GM21717 (cell line): ENCODE data around the gene SOD1.

Experiments used
- ATAC-seq: cut with Tn5 transposase; IDR thresholded peaks from one replicate; pipeline ENCODE4 v1.9.1; 2021; ENCODE audit warnings: mild to moderate bottlenecking, moderate library complexity; ENCODE audit not compliant: unreplicated experiment

Gene SOD1

GRCh38 chr21:31678478-31678877 is 19.0 kb downstream of the SOD1 start:
- ATAC-seq, result no peak

- no peak for ATAC-seq
Measured at GRCh38 chr21:31682620-31683019, 23.1 kb downstream of the SOD1 start.

DNA sequence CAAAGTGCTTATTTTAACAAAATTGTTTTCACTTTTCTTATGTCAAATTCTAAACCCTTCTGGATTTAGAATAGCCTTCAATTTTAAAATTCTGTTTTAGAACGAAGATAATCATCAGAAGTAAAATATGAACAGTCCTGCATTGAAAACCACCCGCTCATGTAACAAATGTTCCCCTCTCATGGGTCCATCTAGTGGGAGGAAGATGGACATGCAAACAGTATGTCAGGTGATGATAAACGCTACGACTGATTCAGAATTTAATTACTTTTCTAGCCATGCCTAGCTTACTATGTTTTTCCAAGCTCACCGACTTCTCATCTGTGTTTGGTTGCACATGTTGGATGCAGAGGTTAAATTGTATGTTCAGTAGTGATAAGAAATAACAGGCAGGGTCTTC is 23.5 kb downstream of the SOD1 start:
- no peak for ATAC-seq

- ATAC-seq, result no peak
Measured at GRCh38 chr21:31684918-31685317, 25.4 kb downstream of the SOD1 start.

DNA sequence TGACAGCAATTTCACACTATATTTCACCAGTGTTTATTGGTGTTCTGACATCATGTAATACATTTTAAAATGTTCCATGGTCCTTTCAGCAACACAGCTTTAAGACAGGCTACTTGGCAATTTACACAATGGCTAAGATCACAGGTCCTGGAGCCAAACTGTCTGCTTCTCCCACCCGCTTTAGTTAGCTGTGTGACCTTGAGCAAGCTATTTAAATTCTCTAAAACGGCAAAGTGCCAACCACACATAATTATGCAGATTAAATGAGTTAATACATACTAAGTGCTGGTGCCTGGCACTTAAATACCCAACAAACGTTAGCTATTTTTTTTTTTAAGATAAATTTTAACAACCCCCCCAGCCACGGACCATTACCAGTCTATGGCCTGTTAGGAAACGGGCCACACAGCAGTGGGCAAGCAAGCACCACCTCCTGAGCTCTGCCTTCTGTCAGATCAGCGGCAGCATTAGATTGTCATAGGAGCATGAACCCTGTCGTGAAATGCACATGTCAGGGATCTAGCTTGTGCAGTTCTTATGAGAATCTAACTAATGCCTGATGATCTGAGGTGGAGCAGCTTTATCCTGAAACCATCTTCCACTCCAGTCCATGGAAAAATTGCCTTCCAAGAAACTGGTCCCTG is 26.9 kb downstream of the SOD1 start:
- no peak for ATAC-seq

- ATAC-seq, result no peak
Measured at GRCh38 chr21:31687108-31687507, 27.6 kb downstream of the SOD1 start.

DNA sequence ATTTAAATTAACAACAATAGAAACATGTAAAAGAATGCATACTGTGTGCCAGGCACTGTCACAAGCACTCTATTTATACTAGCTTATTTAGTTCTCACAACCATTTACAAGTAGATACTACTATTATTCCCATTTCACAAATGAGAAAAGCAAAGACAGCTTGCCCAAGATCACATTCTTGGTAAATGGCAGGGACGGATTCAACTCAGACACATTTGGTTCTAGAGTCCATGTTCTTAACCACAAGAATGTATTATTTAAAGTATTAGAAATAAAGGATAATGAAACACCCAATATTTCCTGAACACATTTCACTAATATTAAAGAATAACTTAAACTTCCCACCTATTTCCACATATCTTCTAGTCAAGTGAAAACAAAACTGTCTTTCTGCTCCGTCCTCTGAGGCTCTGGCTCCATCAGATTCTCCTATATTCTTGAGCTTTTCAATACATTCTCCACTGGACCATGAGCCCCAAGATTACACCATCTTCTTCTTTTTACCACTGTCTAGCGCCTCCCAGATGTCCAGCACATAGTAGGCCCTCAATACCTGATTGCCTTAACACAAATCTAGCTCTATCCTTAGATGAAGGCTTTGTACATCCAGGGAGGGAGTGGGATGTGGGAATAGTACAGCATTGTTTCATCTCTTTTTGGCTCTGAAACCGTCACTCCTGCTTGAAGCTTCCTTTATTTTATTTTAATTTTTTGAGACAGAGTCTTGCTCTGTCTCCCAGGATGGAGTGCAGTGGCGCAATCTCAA is 29.3 kb downstream of the SOD1 start:
- no peak for ATAC-seq

DNA sequence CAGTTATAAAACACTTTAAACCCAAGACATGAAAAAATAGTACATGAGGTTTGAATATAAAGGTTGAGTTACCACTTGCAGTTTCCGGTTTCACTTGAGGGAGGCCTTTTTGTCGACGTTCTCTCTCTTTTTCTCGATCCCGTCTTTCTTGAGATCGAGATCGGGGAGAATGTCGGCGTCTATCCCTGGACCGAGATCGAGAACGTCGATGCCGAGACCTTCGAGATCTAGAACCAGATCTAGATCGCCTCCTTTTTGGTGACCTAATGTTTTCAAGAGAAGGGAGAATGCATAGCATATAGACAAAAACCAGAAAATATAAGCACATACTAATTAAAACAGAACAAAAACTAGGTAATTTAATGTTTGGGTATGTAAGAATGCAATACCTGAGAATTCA is 33.7 kb downstream of the SOD1 start:
- no peak for ATAC-seq

DNA sequence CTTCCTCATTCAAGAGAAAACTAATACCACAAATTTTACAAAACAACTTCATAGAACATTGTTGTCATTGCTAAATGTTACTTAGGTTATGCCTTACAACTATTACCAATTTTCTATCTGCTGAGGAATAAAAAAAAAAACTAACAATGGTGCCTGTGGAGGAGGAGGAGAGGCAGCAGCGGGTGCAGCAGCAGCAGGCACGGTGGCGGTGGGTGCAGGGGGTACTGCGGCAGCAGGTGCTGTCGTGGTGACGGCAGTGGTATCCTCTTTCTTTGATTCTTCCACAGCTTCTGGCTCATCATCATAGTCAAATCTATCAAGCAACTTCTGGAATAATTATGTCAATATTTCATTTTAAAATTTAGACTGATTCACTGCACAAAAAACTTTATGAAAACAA is 36.9 kb downstream of the SOD1 start:
- ATAC-seq, result no peak

- no peak for ATAC-seq
Measured at GRCh38 chr21:31698461-31698860, 39.0 kb downstream of the SOD1 start.

GRCh38 chr21:31700040-31700439 is 40.5 kb downstream of the SOD1 start:
- no peak for ATAC-seq

DNA sequence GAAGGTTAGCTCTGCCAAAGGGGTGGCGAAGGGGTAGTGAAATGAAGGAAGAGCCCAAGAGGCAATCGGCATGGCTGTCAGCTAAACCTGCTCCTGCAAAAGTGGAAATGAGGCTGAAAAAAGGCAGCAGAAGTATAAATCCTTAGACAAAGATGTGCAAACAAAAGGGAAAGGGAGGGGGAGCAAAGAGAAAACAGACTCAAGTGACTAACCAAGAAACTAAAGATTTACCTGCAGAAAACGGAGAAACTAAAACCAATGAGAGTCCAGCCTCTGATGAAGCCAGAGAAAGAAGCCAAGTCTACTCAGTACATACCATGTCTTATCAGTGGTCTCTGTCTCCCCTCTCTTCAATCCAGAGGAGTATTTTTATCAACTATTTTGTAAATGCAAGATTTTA is 47.1 kb downstream of the SOD1 start:
- ATAC-seq, result no peak

DNA sequence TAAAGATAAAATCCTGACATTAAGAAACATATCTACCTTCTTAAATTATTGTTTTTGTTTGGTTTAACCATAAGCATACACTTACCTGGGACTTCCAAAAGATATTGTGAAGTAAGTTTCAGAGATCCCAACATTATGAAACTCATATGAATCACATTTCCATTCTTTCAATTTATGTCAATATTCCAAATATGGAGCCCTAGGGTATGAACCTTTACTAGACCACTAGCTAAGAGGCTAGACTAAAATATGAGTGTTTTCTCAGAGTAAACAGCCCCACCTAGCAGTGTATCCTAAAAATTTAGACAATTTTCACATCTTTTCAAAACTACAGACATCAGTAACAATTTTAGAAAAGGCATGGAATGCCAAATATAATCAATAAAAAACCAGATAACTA is 48.0 kb downstream of the SOD1 start:
- no peak for ATAC-seq

DNA sequence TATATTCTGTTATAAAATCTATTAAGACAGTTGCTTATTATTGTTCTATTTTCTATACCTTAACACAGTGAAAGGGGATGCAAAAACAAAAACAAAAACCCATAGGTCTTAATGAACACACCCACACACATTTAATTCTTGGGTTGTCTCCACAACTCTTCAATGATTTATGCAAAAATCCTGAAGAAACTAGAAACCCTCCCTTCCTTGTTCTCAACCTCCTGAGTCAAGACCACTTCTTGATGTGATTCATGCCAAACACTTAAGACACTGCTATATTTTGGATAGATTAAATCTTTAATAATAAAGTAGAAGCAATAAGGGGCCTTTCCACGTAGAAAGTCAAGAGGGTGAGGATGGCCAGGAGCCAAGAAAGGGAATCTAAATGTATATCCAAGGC is 49.0 kb downstream of the SOD1 start:
- no peak for ATAC-seq

GRCh38 chr21:31710586-31710985 is 51.1 kb downstream of the SOD1 start:
- ATAC-seq, result no peak

- ATAC-seq, result no peak
Measured at GRCh38 chr21:31711326-31711725, 51.8 kb downstream of the SOD1 start.

DNA sequence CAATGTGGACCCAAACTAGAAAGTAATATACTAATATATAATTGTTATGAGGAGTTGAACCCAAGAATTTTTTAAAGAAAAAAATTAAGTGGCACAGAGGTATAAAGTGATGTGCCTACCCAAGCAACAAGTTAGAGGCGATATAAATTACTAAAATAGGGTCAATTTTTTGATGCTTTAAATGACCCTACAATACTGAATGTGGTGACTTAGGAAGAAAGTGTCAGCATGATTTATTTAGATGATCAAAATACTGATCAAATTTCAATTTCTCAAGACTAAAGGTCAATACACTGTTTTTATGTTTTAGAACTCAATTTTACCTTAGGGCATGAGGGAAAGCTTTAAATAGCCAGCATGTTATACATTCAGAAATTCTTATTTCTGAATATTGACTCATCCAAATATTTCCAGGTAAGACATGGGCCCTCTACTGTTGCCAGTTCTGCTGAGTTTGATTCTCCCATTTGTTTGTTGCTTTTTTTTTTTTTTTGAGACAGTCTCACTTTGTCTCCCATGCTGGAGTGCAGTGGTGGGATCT is 52.3 kb downstream of the SOD1 start:
- ATAC-seq, result no peak

DNA sequence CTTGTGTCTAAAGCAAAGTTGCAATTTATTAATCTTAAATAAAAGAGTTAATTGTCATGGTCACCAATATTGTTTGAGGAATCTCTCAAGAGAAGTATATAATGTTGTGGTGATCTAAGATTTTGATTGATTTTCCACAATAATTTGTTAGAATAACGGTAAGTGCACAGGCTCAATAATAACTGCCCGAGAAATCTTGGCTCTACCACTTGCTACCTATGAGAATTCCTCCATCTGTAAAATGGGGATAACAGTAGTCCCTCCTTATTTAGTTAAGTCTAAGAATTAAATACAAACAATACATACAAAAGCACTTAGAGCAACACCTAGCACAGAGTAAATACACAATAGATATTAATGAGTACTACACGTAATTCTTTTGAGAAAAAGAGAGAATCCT is 53.6 kb downstream of the SOD1 start:
- no peak for ATAC-seq

DNA sequence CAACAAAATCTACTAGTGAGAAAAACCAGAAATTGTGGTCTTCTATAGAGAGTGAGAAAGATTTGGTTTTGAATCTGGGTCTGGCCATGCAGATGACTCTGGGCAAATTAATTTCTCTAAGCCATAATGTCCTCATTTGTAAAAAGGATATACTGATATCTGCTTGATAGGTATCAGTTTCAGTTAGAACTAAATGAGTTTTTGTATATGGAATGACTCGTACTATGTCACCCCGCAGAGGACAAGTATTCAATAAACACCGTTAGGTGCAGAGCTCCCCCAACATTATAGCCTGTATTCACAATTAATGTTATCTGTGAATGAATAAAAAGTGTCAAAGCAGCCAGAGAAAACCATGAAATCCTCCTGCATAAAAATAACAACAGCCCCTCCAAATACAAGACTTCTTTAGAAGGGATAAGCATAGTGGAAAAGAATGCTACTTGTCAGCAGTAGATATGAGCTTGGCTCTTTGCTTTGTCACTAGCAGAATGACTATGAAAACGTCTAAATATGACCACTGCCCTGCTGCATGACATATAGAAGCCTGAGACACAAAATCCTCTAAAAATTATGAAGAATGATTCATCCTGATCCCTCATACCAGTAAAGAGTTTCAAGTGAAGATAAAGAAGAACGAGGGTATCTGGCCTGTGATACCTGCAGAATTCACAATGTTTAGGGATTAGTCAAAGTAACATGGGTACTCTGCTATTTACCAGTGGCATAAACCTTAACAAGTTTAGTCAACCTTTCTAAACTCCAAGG is 54.7 kb downstream of the SOD1 start:
- no peak for ATAC-seq

DNA sequence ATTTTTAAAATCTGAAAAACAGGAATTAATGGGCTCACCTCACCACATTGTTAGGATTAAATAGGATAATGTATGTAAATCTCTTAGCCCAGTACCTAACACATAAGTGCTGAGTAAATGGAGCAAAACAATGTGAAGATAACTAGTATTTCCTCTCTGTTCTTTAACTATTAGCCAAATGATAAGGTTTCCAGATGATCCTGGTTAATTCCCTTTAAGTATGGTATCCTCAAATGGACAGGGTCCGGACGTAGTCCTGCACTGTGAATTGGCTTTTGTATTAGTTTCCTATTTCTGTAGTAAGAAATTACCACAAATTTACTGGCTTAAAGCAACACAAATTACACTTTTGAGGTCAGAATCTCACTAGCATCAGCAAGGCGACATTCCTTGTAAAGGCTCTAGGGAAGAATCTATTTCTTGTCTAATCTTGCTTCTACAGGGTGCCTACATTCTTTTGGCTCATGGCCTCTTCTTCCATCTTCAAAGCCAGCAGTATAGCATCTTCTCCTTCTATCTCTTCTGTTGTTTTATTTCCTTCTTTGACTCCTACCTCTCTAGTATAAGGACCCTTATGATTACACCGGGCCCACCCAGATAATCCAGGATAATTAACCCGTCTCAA is 55.4 kb downstream of the SOD1 start:
- ATAC-seq, result no peak

- no peak for ATAC-seq
Measured at GRCh38 chr21:31716106-31716505, 56.6 kb downstream of the SOD1 start.
